Suprapubic skin (tissue), 4 donors: Measurements from ENCODE around the gene IL15RA.

ENCODE experiments used
- EP300 ChIP-seq: sonication (generic); formaldehyde crosslinking; IDR thresholded peaks from one replicate; pipeline ENCODE4 v1.6.1; 2017; ENCODE audit warnings: antibody characterized with exemption
- POLR2A ChIP-seq, 2 donors: fragments of 450-650 bp; IDR thresholded peaks; one replicate each; pipeline ENCODE4 v1.6.1; 2017; ENCODE audit warnings: antibody characterized with exemption in 2 of 2, mild to moderate bottlenecking in 2 of 2, moderate library complexity in 2 of 2
- POLR2AphosphoS5 ChIP-seq, 3 donors: sonication (generic); formaldehyde crosslinking; IDR thresholded peaks; one replicate each; pipeline ENCODE4 v1.6.1; 2017; ENCODE audit warnings: antibody characterized with exemption in 3 of 3
- TF ChIP-seq, protein P1 (sequence below), 2 donors: fragments of 200-600 bp in 1 of 2; fragments of 450-650 bp in 1 of 2; sonication (generic) in 1 of 2; IDR thresholded peaks; one replicate each; pipeline ENCODE4 v1.5.1; 2016 to 2019; ENCODE audit warnings: antibody characterized with exemption in 2 of 2, mild to moderate bottlenecking in 1 of 2, moderate library complexity in 1 of 2

- TF ChIP-seq, protein P1, sequence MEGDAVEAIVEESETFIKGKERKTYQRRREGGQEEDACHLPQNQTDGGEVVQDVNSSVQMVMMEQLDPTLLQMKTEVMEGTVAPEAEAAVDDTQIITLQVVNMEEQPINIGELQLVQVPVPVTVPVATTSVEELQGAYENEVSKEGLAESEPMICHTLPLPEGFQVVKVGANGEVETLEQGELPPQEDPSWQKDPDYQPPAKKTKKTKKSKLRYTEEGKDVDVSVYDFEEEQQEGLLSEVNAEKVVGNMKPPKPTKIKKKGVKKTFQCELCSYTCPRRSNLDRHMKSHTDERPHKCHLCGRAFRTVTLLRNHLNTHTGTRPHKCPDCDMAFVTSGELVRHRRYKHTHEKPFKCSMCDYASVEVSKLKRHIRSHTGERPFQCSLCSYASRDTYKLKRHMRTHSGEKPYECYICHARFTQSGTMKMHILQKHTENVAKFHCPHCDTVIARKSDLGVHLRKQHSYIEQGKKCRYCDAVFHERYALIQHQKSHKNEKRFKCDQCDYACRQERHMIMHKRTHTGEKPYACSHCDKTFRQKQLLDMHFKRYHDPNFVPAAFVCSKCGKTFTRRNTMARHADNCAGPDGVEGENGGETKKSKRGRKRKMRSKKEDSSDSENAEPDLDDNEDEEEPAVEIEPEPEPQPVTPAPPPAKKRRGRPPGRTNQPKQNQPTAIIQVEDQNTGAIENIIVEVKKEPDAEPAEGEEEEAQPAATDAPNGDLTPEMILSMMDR (IDR thresholded peaks at IDR 0.05): no peak
- TF ChIP-seq EP300: no peak
- no peak for TF ChIP-seq POLR2AphosphoS5 (IDR thresholded peaks at IDR 0.05)
- TF ChIP-seq POLR2A (IDR thresholded peaks at IDR 0.05): no peak
Measured at GRCh38 chr10:6023661-6024333, 46.5 kb upstream of the IL15RA start.
